Non-pigmented ciliary epithelial cell (primary cell): ENCODE results near the gene TSHR.
"Not testable (repeated sequence)": the region's sequence is repeated elsewhere in the genome, so short reads cannot be mapped to it uniquely, and the experiment has no call there.

Experiments used
- DNase-seq: peaks from one replicate; pipeline ENCODE4 v3.0.0-alpha.2; 2010; ENCODE audit warnings: low read depth

Gene TSHR

GRCh38 chr14:80996049-80996901 is 40.9 kb downstream of the TSHR start:
- DNase-seq, result peak; percentile 60

- DNase-seq, result no peak
These were observed 46.0 kb downstream of the TSHR start for GRCh38 chr14:81001447-81001846.

GRCh38 chr14:81004575-81004974 is 49.2 kb downstream of the TSHR start:
- no peak for DNase-seq

GRCh38 chr14:81005540-81006228 is 50.3 kb downstream of the TSHR start:
- DNase-seq, result no peak

- no peak for DNase-seq
These were observed 50.8 kb downstream of the TSHR start for GRCh38 chr14:81006266-81006665.

- no peak for DNase-seq
These were observed 51.7 kb downstream of the TSHR start for GRCh38 chr14:81007131-81007530.

GRCh38 chr14:81009346-81009745 is 53.9 kb downstream of the TSHR start:
- no peak for DNase-seq

- DNase-seq, result no peak
These were observed 62.8 kb downstream of the TSHR start for GRCh38 chr14:81018251-81018650.

- DNase-seq, result no peak
These were observed 63.3 kb downstream of the TSHR start for GRCh38 chr14:81018684-81019083.

GRCh38 chr14:81019113-81019512 is 63.7 kb downstream of the TSHR start:
- not testable (repeated sequence) for DNase-seq

- DNase-seq, result no peak
These were observed 67.8 kb downstream of the TSHR start for GRCh38 chr14:81023095-81023710.

GRCh38 chr14:81028461-81028860 is 73.0 kb downstream of the TSHR start:
- no peak for DNase-seq

- no peak for DNase-seq
These were observed 76.1 kb downstream of the TSHR start for GRCh38 chr14:81031488-81031887.

GRCh38 chr14:81033698-81034240 is 78.3 kb downstream of the TSHR start:
- DNase-seq, result no peak

GRCh38 chr14:81042438-81042837 is 87.0 kb downstream of the TSHR start:
- no peak for DNase-seq

- no peak for DNase-seq
These were observed 96.1 kb downstream of the TSHR start for GRCh38 chr14:81051547-81051946.

GRCh38 chr14:81054057-81054456 is 98.6 kb downstream of the TSHR start:
- not testable (repeated sequence) for DNase-seq

GRCh38 chr14:81055971-81056370 is 100.5 kb downstream of the TSHR start:
- DNase-seq, result no peak

GRCh38 chr14:81062380-81062779 is 107.0 kb downstream of the TSHR start:
- DNase-seq, result no peak

GRCh38 chr14:81062816-81063215 is 107.4 kb downstream of the TSHR start:
- DNase-seq, result no peak

GRCh38 chr14:81066672-81067071 is 111.3 kb downstream of the TSHR start:
- no peak for DNase-seq

- no peak for DNase-seq
These were observed 111.7 kb downstream of the TSHR start for GRCh38 chr14:81067156-81067555.
